ENCODE data around the gene BCORL1.

BCORL1 gene

DNA sequence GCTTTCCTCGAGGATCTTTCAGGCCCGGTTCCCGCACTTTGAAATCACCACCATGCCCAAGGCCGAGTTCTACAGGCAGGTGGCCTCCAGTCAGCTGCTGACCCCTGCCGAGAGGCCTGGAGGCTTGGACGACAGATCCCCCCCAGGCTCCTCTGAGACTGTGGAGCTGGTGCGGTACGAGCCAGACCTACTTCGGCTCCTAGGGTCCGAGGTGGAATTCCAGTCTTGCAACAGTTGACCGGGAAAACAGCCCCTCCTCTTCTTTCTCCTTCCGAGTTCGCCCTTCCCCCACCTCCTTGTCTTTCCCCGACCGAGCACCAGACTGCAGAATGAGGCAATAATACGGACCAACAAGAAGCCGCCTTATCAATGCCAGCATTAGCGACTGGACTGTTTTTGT is 73.5 kb downstream of the BCORL1 start:
- DNase-seq (ENCODE audit: low read depth in 1 of 2, low spot score in 1 of 2) = no peak

GRCh38 chrX:130057209-130057608 is 74.8 kb downstream of the BCORL1 start:
- no peak for DNase-seq (ENCODE audit: low read depth in 1 of 2, low spot score in 1 of 2)

GRCh38 chrX:130058652-130059051 is 76.2 kb downstream of the BCORL1 start:
- no peak for DNase-seq (ENCODE audit: low read depth in 1 of 2, low spot score in 1 of 2)

GRCh38 chrX:130060122-130061069 is 78.0 kb downstream of the BCORL1 start:
- peak; percentile 68 to 75 for DNase-seq (ENCODE audit: low read depth in 1 of 2, low spot score in 1 of 2)

DNA sequence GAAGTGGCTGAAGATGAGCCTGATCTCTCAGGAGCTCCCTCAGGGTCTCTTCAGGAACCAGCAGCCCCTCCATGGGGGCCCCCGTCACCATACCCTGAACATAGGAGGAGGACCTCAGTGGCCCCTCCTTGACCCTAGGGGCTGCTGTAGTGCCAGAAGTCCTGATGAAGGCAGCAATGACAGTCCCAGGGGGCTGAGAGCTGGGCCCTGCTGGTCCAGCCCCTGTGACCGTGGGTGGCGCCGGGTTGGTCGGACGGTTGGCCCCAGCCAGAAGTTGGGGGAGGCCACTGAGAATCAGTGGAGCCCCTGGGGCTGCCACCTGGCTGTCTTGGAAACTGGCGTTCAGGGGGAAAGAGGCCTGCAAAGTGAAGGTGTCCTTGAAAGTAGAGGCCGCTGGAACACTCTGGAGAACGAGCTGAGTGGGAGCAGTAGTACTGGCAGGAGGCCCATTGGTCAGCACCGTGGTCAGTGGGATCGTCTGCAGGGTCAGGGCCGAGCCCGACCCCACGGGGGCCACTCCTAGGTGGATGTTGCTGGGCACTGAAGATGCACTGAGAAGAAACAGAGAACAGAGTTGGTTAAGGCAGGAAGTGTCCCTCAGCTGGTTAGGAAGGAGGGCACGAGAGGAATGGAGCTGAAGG is 84.7 kb downstream of the BCORL1 start:
- DNase-seq (ENCODE audit: low read depth in 1 of 2, low spot score in 1 of 2) = no peak

DNA sequence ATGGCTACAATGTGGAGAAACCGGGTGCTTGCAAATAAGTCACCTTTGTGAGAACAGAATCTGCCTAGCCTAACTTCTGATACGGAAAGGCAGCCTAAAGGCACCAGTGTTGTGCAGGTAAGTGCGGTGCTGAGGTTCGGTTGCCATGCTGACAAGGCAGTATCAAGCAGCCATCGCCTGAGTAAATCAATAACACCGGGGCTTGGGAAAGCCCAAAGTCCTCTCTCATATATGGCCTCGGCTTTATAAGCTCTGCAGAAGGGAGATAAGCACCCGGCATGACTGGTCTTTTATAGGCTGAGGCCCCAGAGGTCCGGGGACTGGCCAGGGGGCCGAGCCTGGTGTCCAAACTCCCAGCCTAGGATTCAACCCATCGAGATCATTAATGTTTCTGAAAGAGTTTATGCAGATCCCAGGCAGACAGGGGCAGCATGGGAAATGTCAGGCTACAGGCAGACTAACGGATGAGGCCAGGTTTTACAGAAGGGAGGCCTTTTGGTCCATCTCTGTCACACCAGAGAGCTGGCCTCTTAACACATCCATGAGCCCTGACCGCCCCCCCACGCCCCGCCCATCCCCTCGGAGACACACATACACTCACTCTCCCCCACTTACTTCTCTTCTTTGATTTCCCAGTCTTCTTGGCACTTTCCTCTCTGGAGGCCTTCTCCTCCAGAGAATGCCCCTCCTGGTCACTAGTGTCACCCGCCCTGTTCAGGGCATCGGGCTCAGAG is 89.3 kb downstream of the BCORL1 start:
- no peak for DNase-seq (ENCODE audit: low read depth in 1 of 2, low spot score in 1 of 2)

GRCh38 chrX:130072345-130072740 is 89.9 kb downstream of the BCORL1 start:
- no peak for DNase-seq (ENCODE audit: low read depth in 1 of 2, low spot score in 1 of 2)

DNA sequence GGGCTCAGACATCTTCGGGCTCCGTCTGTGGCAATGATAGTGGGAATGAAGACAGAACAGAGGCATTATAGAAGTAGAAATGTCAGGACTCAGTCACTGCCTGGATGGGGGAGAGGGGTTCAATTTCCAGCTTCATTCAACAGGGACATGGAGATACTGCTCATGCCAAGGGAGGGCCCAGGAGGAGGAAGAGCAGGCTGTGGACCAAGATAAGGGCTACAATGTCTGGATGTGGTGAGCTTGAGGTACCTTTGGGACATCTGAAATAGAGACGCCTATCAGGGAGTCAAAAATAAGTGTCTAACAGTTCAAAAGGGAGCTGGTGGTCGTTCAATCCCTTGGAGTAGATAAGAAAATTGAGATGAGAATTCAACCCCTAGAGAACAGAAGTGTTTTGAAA is 93.3 kb downstream of the BCORL1 start:
- DNase-seq (ENCODE audit: low read depth in 1 of 2, low spot score in 1 of 2) = no peak

DNA sequence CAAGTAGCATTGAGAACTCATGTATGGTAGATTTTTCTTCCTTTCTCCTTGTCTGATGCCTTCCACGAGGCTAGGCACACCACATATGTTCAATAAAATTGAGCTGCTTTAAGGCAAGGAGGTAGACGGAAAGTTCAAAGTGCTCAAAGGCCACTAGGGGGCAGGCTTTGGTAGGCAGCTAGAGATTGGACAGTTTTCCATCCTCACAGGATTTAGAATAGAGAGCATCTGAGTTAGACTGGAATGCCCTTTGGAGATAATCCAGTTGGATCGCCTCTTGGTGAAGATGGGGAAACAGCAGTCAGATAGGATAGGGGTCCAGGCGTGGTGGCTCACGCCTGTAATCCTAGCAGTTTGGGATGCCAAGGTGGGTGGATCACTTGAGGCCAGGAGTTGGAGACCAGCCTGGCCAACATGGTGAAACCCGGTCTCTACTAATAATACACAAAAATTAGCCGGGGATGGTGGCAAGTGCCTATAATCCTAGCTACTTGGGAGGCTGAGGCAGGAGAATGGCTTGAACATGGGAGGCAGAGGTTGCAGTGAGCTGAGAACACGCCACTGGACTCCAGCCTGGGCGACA is 97.5 kb downstream of the BCORL1 start:
- no peak for DNase-seq (ENCODE audit: low read depth in 1 of 2, low spot score in 1 of 2)

- no peak for DNase-seq (ENCODE audit: low read depth in 1 of 2, low spot score in 1 of 2)
These were observed 98.4 kb downstream of the BCORL1 start for GRCh38 chrX:130080791-130081367.

GRCh38 chrX:130081421-130082045 is 99.1 kb downstream of the BCORL1 start:
- DNase-seq (ENCODE audit: low read depth in 1 of 2, low spot score in 1 of 2) = no peak

- DNase-seq (ENCODE audit: low read depth in 1 of 2, low spot score in 1 of 2) = peak; percentile 40 to 55
These were observed 100.0 kb downstream of the BCORL1 start for GRCh38 chrX:130082244-130083106.

DNA sequence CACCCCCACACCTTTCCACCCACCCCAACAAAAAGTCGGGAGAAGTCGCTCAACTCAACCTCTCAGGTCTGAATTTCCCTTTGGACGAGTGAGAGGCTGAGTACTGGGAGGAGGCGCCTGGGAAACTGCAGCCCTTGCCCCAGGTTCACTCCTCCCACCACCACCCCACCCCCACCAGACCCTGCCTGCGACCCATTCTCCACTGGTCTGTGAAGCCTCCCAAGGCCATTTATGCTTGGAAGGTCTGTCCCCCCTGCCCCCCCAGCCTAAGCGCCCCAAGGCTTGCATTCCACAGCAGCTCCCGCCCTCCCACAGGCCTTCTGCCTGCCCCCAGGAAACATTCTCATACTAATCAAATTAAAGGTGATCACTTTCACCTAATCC is 100.7 kb downstream of the BCORL1 start:
- no peak for DNase-seq (ENCODE audit: low read depth in 1 of 2, low spot score in 1 of 2)

GRCh38 chrX:130083656-130084382 is 101.4 kb downstream of the BCORL1 start:
- DNase-seq (ENCODE audit: low read depth in 1 of 2, low spot score in 1 of 2) = no peak

DNA sequence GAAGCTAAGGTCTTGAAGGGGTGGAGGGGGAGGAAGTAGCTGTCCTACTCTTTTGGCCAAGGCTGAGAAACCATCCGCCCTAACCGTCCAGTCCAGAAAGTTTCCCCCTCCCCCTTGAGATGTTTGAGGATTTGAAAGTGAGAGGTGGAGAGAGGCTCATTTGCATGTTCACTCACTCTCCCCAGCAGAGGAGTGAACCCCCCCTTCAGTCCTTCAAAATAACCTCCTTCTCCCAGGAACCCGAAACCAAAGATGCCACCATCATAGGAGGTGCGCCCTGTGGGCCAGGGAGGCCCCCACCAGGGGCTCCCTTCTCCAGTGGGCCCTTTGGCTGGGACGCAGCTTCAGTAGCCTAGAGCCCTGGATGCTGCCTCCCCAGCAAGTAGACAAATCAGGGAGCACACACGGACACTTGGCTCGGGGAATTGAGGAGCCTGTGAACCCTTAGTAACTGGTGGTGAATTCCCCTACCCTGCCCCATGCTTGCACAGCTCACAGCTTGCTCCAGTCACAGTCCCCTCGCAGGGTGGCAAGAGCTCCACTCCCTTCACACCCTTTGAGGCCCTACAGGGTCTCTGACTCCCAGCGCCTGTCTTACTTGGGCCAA is 102.3 kb downstream of the BCORL1 start:
- DNase-seq (ENCODE audit: low read depth in 1 of 2, low spot score in 1 of 2) = no peak

DNA sequence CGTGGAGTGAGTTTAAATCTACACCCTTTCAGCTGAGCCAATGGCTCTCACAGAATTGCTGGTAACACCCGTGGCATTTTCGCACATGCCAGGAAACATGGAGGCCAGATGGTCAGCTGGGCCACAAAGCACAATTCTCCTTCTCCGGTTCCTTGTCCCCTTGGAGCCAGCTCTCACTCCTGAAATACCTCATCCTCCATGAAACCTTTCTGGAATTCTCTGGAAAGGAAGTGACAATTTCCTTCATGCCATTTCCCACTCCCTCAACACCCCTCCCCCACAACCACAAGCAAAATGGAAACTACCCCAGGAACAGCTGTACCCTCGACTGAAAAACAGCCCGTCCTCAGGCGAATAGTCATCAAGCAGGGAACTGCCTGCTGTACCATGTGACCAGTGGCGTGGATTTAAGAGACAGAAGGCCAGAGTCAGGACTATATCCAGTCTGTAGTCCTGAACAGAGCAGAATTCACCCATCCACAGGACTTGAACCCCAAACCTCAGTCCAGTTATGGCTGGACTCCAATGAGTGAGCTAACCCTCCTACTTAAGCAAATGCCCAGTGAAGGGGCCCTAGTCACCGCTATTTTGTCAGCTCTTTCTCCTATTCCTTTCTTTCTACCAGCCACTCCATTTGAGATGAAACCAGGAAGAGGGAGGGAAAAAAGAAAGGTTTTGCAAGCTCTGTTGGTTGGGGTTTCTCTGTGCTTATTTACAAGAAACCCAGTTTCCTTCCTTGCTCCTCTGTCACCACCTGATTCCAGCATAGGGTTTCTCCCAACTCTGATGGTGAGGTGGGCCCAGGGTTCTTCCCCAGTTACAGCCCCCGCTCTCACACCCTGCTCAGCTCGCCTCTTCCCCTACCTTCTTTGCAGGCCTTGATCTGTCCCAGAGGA is 103.4 kb downstream of the BCORL1 start:
- no peak for DNase-seq (ENCODE audit: low read depth in 1 of 2, low spot score in 1 of 2)

- DNase-seq (ENCODE audit: low read depth in 1 of 2, low spot score in 1 of 2) = no peak
These were observed 104.2 kb downstream of the BCORL1 start for GRCh38 chrX:130086447-130087206.

Data from activated CD4-positive, alpha-beta T cell treated with anti-CD3 and anti-CD28 coated beads, Interleukin-2, amount 50 U/mL, for 24 hours (primary cell).